GM19467 (cell line): Measurements from ENCODE around the gene DRG1.
"Not testable (repeated sequence)": the region's sequence is repeated elsewhere in the genome, so short reads cannot be mapped to it uniquely, and the experiment has no call there.

Experiments
- ATAC-seq: cut with Tn5 transposase; IDR thresholded peaks from one replicate; pipeline ENCODE4 v1.9.1; 2021; ENCODE audit warnings: mild to moderate bottlenecking, moderate library complexity; ENCODE audit not compliant: unreplicated experiment

Gene DRG1

DNA sequence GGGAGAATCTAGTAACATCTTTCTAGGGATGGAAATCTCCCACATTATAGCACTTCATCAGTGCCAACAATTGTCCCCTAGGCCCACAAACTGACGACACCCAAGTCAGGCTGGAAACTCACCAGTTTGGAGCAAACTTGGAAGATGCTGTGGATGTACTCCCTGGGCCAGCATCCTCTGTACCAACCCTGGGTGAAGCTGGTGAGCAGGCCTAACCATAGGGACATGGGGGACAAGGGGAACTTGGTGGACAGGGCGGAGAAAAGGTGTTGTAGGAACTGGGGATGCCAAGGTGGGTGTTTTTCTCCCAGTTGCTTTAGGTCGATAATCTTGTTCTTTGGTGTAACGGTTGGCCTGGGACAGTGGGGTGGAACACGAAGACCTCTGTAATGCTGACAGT, 42.2 kb downstream of the DRG1 start:
- ATAC-seq: no peak

DNA sequence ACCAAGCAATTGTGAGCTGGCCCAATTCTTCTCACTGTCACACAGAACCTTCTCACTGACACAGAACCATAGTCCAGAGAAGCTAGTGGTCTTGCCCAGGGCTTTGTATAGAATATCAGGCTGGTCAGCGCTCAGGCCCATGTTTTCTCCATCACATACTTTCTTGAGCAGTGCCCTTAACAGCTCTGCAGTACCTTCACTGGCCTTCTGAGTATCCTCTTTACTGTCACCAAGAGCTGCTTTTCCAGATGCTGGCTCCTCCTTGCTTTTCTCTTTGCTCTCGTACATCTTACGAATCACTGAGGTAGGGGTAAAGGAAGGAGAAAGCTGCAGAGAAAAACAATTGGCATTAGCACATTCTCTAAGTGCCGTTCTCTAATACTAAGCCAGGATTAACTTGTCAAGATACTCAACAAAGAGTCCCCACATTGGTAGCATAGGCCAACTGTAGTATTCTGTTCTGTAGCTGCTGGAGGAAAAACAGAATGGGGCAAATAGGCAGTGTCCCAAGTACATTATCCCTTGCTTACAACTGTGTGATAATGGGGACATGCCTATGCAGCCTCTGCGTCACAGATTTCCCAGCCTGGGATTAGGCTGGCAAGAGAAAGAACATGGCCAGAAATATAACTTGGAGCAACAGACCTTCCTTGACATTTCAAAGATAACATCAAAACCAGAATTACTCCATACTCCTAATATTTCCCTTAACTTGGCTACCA, 43.5 kb downstream of the DRG1 start:
- ATAC-seq: no peak

DNA sequence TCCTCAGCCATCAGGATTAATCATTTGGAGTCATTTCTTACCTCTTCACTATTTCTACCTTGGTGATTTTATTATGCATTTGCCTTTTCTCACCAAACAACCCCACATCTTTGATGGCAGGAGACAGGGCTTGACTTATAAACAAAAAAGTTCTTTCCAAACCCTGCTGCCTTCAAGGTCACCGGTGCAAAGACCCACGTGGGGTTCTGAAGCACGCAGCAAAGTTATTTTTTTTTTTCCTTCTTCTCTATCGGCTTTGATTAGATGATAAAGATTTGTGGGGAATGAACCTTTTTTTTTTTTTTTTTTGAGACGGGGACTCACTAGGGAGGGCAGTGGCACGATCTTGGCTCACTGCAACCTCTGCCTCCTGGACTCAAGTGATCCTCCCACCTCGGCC, 44.1 kb downstream of the DRG1 start:
- no peak for ATAC-seq

DNA sequence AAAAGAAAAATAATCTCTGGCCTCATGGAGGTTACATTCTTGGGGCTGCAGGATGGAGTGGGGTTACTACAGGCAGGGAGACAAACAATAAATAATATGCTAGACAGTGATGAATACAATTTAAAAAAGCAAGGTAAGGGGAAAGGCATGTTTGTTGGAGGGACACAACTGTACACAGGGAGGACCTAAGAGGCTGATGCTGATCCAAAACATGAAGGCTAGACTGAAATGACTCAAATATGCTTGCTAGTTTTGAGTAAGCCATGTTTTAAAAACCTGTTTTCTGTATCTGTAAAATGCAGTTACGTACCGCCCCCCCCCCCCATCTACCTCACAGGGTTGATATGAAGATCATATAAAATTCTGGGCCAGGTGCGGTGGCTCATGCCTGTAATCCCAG, 46.2 kb downstream of the DRG1 start:
- no peak for ATAC-seq

DNA sequence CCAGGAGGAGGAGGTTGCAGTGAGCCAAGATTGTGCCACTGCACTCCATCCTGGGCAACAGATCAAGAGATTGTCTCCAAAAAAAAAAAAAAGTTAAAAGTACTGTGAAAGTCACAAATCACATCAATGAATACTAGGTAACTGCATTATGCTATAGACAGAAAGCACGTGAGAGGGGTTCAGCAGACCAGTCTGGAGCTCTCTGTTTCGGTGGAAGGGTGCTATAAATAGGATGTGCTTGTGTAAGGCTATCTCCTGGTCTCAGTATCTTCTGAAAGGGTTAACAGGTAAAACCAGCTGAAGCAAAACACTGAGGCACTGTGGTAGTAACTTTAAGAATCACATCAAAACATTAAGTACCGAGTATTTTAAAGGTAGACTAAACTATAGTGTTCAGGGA, 46.8 kb downstream of the DRG1 start:
- no peak for ATAC-seq

DNA sequence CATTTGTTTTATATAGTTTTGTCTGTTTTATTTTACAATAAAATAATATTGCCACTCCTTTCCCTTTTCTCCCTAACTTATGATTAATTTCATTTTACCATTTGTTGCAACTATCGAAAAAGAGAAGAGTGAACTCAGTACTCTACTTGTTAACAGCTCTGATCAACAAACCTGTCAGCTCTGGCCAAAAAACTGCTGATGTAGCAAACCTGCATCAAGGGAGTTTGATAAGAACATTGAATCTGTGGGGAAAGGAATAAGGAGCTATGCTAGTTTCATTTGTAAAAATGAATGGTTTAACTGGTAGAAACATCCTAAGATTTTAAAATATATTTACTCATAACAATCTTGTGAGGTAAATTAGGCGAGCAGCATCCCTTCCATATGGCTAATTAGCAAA, 47.4 kb downstream of the DRG1 start:
- no peak for ATAC-seq

DNA sequence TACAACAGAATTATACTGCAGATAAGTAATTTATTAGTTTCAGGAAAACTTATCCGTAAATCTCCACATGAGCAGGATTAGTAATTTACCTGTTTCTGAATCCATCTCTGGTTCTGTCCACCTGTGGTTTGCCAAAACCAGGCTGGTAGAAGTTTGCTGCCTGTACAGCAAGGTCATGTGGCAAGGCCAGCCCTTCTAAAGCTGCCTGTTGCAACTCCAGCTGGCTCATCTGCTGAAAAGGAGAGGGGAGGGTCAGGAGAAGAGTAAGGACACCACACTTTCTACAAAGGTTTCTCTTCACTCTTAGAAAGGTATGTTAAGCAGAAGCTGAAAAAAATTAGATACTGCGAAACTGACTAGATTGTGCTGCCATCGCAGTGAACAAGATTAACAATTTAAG, 47.9 kb downstream of the DRG1 start:
- no peak for ATAC-seq

DNA sequence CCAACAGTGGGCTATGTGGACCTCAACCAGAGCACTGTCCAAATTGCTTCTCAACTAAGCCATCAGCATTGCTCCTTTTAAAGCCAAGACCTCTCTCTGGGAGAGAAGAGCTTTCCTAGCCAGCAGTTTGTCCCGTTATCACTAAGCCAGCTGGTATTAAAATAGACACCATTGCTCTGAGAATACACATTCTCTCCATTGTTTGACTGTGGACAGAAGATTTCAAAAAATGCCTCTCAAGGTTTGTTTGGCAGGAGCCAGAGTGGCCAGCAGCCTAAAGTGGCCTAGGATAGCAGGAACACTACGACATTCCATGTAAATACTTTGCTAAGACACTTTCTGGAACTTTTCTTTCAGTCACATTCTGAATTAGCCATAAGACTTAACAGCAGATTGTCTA, 49.0 kb downstream of the DRG1 start:
- ATAC-seq: no peak

DNA sequence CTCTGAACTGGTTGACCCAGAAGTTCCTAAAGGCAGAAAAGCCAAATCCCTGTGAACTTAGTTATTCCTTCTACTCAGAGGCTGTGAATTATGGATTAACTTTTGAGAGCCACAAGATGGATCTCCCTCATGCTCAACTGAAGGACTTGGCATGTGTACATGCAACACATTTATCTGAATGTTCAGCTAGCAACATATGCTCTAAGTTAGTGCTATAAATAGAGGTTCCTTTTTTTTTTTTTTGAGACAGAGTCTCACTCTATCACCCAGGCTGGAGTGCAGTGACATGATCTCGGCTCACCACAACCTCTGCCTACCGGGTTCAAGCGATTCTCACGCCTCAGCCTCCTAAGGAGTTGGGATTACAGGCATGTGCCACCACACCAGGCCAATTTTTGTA, 50.1 kb downstream of the DRG1 start:
- no peak for ATAC-seq

DNA sequence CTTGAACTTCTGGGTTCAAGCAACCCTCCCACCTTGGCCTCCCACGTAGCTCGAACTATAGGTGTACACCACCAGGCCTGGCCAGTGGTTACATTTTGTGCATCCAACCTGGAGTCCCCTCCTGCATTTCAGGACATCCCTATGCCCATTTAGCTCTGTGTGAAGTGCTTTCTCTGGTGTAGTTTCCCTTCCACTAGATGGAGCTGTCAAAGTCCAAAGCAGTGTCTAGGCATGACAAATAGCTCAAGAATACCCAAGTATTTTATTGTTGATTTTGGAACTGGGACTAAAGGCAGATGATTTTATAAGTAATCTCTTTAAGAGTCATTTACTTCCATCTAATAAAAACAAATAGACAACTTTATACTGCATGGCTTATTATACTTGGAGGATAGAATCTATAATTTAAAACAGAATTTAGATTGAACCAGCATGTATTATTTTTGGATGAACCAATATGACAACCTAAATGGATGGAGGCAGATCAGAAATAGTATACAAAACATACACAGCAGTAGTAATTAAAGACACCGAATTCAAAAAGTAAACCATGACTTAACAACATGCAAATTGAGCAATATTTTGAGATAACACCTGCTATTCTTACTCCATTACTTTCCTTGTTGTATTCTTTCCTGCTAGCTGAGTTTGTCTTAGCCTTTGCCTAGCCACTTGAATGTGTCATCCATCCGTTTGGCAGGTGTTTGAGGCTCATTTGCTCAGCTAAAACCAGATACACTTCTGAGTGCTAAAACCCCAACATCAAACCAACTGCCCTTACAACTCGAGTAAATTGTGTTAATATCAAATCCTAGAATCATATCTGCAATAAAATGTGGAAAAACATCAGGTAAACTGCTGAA, 52.5 kb downstream of the DRG1 start:
- ATAC-seq: no peak

DNA sequence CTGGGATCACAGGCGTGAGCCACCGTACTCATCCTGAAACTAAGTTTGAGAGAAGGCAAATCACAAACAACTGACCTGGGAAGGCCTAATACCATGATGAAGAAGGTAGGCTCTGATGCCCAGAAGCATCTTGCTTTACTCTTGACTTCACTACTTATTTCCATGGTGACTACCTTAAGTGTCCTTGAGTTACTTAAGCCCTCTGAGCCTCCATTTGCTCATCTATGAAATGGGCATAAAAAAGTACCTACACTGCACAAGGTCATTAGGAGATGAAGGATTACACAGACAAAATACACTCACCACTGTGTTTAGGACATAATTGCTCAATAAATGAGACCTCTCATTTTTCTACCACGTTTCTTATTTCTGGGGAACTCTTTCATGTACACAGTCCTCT, 62.3 kb downstream of the DRG1 start:
- no peak for ATAC-seq

DNA sequence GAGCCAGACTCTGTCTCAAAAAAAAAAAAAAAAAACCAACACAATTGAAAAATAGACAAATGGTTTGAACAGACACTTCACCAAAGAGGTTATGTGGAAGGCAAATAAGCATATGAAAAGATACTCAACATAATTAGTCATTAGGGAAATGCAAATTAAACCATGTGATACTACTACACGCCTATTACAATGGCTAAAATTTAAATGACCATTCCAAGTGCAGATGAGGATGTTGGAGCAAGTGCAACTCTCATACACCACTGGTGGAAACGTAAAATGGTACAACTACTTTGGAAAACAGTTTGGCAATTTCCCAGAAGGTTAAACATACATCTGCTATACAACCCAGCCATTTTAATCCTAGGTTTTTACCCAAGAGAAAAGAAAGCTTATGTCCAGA, 65.9 kb downstream of the DRG1 start:
- ATAC-seq: no peak

DNA sequence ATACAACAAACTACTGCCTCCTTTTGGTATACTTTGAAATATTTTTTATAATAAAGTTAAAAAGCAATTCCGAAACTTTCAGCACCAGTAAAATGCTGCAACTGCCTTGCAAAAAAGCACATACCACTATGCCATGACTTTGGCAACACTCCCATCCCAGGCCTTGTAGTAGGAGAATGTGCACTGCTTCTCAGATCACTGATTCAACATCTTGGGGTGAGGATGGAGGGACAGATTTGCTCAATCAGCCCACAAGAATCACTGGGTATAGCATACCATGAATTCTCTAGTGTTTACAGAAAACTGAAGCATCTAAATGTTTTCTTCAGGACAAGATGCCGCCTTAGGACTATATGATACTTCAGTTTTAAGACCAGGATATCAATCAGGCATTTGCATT, 75.3 kb downstream of the DRG1 start:
- no peak for ATAC-seq

DNA sequence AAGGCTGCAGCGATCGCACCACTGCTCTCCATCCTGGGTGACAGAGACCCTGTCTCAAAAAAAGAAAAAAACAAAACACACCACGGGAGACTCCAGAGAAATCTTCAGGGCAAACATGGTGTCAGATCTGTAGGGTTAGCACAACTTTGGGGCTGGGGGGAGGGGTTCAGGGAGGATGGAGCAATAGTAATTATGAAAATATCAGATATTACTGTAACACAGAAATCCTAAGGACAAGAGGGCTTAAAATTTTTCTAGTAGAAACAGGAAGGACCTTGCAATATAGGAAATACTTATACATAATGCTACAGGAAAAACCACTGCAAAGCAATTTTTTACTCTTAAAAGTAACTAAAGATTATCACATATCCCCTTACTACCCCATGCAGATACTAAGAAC, 76.4 kb downstream of the DRG1 start:
- ATAC-seq: no peak

DNA sequence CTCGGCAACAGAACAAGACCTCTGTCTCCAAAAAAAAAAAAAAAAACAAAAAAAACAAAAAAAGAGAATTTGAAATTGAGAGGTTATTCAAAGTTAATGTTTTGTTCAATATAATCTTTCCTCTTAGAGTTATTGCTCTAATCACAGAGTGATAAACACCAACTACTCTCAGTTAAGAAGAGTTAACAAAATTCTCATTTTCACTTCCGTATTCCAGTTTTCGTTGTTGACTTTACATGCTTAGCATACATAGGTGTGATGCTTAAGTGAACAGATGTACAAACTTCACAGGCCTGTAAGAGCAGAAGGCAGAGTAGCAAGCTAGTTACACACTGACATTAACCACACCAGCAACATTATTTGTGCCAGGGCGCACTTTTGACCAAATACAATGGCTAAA, 77.9 kb downstream of the DRG1 start:
- peak; percentile 68 for ATAC-seq

DNA sequence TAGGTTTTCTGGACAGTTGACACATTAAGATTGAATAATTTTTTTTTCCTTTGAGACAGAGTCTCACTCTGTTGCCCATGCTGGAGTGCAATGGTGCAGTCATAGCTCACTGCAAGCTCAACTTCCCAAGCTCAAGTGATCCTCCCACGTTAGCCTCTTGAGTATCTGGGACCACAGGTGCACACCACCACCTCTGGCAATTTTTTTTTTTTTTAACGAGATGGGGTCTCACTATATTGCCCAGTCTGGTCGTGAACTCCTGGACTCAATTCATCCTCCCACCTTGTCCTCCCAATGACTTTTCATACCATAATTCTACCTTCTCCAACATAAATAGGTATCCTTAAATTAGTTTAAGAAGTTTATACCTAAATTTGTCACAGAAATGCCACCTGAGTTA, 81.7 kb downstream of the DRG1 start:
- no peak for ATAC-seq

DNA sequence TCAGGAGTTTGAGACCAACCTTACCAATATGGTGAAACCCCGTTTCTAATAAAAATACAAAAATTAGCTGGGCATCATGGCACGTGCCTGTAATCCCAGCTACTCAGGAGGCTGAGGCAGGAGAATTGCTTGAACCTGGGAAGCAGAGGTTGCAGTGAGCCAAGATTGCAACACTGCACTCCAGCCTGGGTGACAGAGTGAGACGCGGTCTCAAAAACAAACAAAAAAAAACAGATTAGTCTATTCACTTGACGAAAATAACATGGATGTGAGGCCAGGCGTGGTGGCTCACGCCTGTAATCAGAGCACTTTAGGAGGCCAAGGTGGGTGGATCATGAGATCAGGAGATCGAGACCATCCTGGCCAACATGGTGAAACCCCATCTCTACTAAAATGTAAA, 83.1 kb downstream of the DRG1 start:
- ATAC-seq: not testable (repeated sequence)
